Measurements from ENCODE around the gene VPS13D. TPM values are rescaled to one million over a fixed set of nuclear protein-coding genes. Genes with fewer than 3 reads are reported as not detected.
A peak's percentile ranks its signal among the peaks of the same experiment; 100 is the strongest.

Gene VPS13D
- total RNA-seq, 1 experiment from 2014 or later, result 33.1 TPM

DNA sequence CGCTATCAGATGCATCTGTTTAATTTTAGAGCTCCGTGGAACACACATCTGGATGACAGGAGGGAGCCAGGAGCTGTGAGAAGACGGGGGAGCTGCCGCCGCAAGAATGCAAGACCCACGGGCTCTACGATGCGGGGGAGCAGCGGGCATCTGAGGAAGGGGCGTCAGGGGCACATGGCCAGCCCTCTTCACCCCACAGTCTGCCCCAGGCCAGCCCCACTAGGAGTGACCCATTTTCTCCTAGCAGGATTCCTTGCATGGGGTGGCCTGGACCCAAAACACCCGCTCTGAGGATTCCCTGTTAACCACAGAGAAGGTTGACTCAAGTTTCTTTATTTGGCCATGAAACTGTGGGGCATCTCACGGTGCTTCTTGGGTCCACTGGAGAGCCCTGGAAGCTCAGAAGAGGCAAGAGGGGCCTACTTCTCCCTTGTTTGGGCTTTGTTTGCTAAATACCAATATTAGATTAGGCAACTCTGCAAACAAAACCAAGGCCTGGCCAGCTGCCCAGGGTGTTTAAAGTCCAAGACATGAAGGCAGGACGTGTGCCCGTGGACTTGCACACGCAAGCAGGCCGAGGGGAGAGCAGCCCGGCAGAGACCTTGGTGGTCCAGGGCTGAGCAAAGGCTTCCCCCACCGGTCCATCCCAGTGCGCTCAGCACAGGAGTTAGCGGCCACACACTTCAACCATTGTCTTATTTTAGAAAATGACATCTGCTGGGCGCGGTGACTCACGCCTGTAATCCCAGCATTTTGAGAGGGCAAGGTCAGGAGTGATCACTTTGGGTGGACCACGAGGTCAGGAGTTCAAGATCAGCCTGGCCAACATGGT is 298.4 kb downstream of the VPS13D start:
- peak overlapping the region; percentile 76 for H3K27ac ChIP-seq (ENCODE audit: low read length)
- no peak overlapping the region for H3K4me3 ChIP-seq (ENCODE audit: low read depth in 2 of 2, low read length in 2 of 2)
- TF ChIP-seq REST (IDR thresholded peaks at IDR 0.05; ENCODE audit: insufficient read depth in 1 of 2, low read depth in 2 of 2, low read length in 1 of 2) (no peak), TCF7L2 (IDR thresholded peaks at IDR 0.05; ENCODE audit: low read depth, low read length) (peak; percentile 81), POLR2AphosphoS5 (IDR thresholded peaks at IDR 0.05; ENCODE audit: low read depth, low read length) (peak; percentile 77)
- peak; percentile 41 for DNase-seq (ENCODE audit: low read depth, low spot score)
- H3K27me3 ChIP-seq (ENCODE audit: control insufficient read depth, insufficient read depth, low read length), result no peaks in the 10 kb centered on the region
- in situ Hi-C loops (cut with HindIII; ENCODE audit: low pct_unique_long_range_greater_than_20kb, low sequenced_read_pairs), result no loop called here
- CTCF ChIA-PET, result no interaction called here
- H3K9me3 ChIP-seq (ENCODE audit: control insufficient read depth, insufficient read depth, low read depth, low read length), result no peaks in the 10 kb centered on the region
- BruUV-seq (replicated peaks), result no TSS peak
- intact Hi-C loops (cut with micrococcal nuclease; ENCODE audit: unreplicated experiment), result loop anchor here (5.0 kb wide), 1 partner anchor 46 kb away; no protein-coding TSS in a partner anchor
- ATAC-seq, result peak; percentile 85
- POLR2A ChIA-PET, result interaction anchor here (0.6 kb wide), 1 partner anchor 28 kb away, joined by 3 read pairs; no protein-coding TSS in a partner anchor
- H3K36me3 ChIP-seq (ENCODE audit: control insufficient read depth, insufficient read depth, low read length), result no peaks in the 10 kb centered on the region
- H3K4me1 ChIP-seq (ENCODE audit: control insufficient read depth, insufficient read depth, low read length), result peaks cover 33% of the 10 kb centered on the region

DNA sequence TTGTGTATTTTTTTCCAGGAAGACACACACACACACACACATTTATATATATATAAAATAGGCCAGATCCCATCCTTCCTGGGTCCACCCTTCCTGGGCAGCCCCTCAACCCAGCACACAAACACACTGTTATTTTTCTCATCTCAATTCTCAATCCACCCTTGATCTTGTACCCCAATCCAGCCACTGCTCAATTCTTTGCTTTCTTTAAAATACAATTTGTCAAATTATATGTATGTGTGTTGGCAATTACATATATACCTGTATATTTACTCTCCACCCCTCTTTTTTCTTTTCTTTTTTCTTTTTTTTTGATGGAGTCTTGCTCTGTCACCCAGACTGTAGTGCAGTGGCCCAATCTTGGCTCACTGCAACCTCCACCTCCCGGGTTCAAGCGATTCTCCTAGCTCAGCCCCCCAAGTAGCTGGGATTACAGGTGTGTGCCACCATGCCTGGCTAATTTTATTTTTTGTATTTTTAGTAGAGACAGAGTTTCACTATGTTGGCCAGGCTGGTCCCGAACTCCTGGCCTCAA is 299.9 kb downstream of the VPS13D start:
- H3K4me3 ChIP-seq (ENCODE audit: low read depth in 2 of 2, low read length in 2 of 2), result no peak overlapping the region
- in situ Hi-C loops (cut with HindIII; ENCODE audit: low pct_unique_long_range_greater_than_20kb, low sequenced_read_pairs) (no loop called here), intact Hi-C loops (cut with micrococcal nuclease; ENCODE audit: unreplicated experiment) (loop anchor here (5.0 kb wide), 1 partner anchor 47 kb away; no protein-coding TSS in a partner anchor)
- TF ChIP-seq POLR2AphosphoS5 (IDR thresholded peaks at IDR 0.05; ENCODE audit: low read depth, low read length) (no peak), SIN3A (IDR thresholded peaks at IDR 0.05; ENCODE audit: borderline replicate concordance, insufficient read depth, low read depth, low read length) (no peak), REST (IDR thresholded peaks at IDR 0.05; ENCODE audit: insufficient read depth in 1 of 2, low read depth in 2 of 2, low read length in 1 of 2) (no peak), TCF7L2 (IDR thresholded peaks at IDR 0.05; ENCODE audit: low read depth, low read length) (no peak)
- TF ChIP-seq, protein P1, sequence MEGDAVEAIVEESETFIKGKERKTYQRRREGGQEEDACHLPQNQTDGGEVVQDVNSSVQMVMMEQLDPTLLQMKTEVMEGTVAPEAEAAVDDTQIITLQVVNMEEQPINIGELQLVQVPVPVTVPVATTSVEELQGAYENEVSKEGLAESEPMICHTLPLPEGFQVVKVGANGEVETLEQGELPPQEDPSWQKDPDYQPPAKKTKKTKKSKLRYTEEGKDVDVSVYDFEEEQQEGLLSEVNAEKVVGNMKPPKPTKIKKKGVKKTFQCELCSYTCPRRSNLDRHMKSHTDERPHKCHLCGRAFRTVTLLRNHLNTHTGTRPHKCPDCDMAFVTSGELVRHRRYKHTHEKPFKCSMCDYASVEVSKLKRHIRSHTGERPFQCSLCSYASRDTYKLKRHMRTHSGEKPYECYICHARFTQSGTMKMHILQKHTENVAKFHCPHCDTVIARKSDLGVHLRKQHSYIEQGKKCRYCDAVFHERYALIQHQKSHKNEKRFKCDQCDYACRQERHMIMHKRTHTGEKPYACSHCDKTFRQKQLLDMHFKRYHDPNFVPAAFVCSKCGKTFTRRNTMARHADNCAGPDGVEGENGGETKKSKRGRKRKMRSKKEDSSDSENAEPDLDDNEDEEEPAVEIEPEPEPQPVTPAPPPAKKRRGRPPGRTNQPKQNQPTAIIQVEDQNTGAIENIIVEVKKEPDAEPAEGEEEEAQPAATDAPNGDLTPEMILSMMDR (IDR thresholded peaks at IDR 0.05), result no peak
- H3K27ac ChIP-seq (ENCODE audit: low read length), result peak overlapping the region; percentile 76
- POLR2A ChIA-PET, result no interaction called here
- H3K9me3 ChIP-seq (ENCODE audit: control insufficient read depth, insufficient read depth, low read depth, low read length), result no peaks in the 10 kb centered on the region
- DNase-seq (ENCODE audit: low read depth, low spot score) (no peak), ATAC-seq (no peak)
- H3K27me3 ChIP-seq (ENCODE audit: control insufficient read depth, insufficient read depth, low read length), result no peaks in the 10 kb centered on the region
- no peaks in the 10 kb centered on the region for H3K36me3 ChIP-seq (ENCODE audit: control insufficient read depth, insufficient read depth, low read length)
- BruUV-seq (replicated peaks), result no TSS peak
- H3K4me1 ChIP-seq (ENCODE audit: control insufficient read depth, insufficient read depth, low read length), result peaks cover 33% of the 10 kb centered on the region
- CTCF ChIA-PET, result no interaction called here

Data from Panc1 (cell line).